Astrocyte (in vitro differentiated cells and primary cell): ENCODE measurements around the gene TNIK. TPM values are rescaled to one million over a fixed set of nuclear protein-coding genes. Genes with fewer than 3 reads are reported as not detected.

Experiments used
- DNase-seq: peaks from one replicate; pipeline ENCODE4 v3.0.0-alpha.2; 2010; ENCODE audit warnings: low read depth
- FAIRE-seq: peaks from 2 replicates; lab custom pipeline; 2011; peaks lifted over from hg19 to GRCh38; lab: Jason Lieb, UNC
- H2AFZ ChIP-seq: 2 replicates; pipeline ENCODE4 v1.6.0; 2012; ENCODE audit warnings: low read depth, low read length, inconsistent platforms
- H3K27ac ChIP-seq: 2 replicates; pipeline ENCODE4 v1.5.1; 2011; ENCODE audit warnings: low read depth, low read length, inconsistent platforms
- H3K27me3 ChIP-seq: 2 replicates; pipeline ENCODE4 v1.6.0; 2011; ENCODE audit warnings: low read length, inconsistent platforms; ENCODE audit not compliant: insufficient read depth
- H3K36me3 ChIP-seq: 2 replicates; pipeline ENCODE4 v1.5.1; 2011; ENCODE audit warnings: low read length, inconsistent platforms; ENCODE audit not compliant: insufficient read depth
- H3K4me1 ChIP-seq: 2 replicates; pipeline ENCODE4 v1.5.1; 2011; ENCODE audit warnings: low read length, inconsistent platforms; ENCODE audit not compliant: insufficient read depth
- H3K4me2 ChIP-seq: 2 replicates; pipeline ENCODE4 v1.6.0; 2012; ENCODE audit warnings: low read length, inconsistent platforms
- H3K4me3 ChIP-seq: 2 replicates; pipeline ENCODE4 v1.5.1; 2011; ENCODE audit warnings: low read depth, mild to moderate bottlenecking, low read length, inconsistent platforms; ENCODE audit not compliant: insufficient read depth
- H3K79me2 ChIP-seq: 2 replicates; pipeline ENCODE4 v1.6.0; 2012; ENCODE audit warnings: mild to moderate bottlenecking, low read length, inconsistent platforms; ENCODE audit not compliant: insufficient read depth
- H3K9ac ChIP-seq: 2 replicates; pipeline ENCODE4 v1.6.0; 2012; ENCODE audit warnings: mild to moderate bottlenecking, low read length, inconsistent platforms
- H3K9me3 ChIP-seq: 2 replicates; pipeline ENCODE4 v1.5.1; 2012; ENCODE audit warnings: low read depth, mild to moderate bottlenecking, low read length, inconsistent platforms; ENCODE audit not compliant: insufficient read depth
- H4K20me1 ChIP-seq: 2 replicates; pipeline ENCODE4 v1.6.0; 2012; ENCODE audit warnings: low read length, inconsistent platforms; ENCODE audit not compliant: insufficient read depth
- H3K27ac Mint-ChIP-seq: one replicate; pipeline ENCODE4 v1.8.0; 2021; ENCODE audit warnings: mild to moderate bottlenecking, mixed read lengths; ENCODE audit not compliant: unreplicated experiment
- H3K27me3 Mint-ChIP-seq: one replicate; pipeline ENCODE4 v1.8.0; 2021; ENCODE audit warnings: low read depth, mixed read lengths; ENCODE audit not compliant: unreplicated experiment
- H3K36me3 Mint-ChIP-seq: one replicate; pipeline ENCODE4 v1.8.0; 2021; ENCODE audit warnings: low read depth, mixed read lengths; ENCODE audit not compliant: unreplicated experiment
- H3K4me1 Mint-ChIP-seq: one replicate; pipeline ENCODE4 v1.8.0; 2021; ENCODE audit warnings: low read depth, mixed read lengths; ENCODE audit not compliant: unreplicated experiment
- H3K4me3 Mint-ChIP-seq: one replicate; pipeline ENCODE4 v1.8.0; 2021; ENCODE audit warnings: mild to moderate bottlenecking, moderate library complexity, mixed read lengths; ENCODE audit not compliant: unreplicated experiment
- H3K9me3 Mint-ChIP-seq: one replicate; pipeline ENCODE4 v1.8.0; 2021; ENCODE audit warnings: mild to moderate bottlenecking, mixed read lengths; ENCODE audit not compliant: unreplicated experiment
- CTCF ChIP-seq: IDR thresholded peaks from 2 replicates; pipeline ENCODE4 v1.5.1; 2011; ENCODE audit warnings: low read depth, mild to moderate bottlenecking, inconsistent platforms, low read length, moderate library complexity; ENCODE audit not compliant: insufficient read depth
- EZH2 ChIP-seq: IDR thresholded peaks from 2 replicates; pipeline ENCODE4 v1.6.1; 2012; ENCODE audit warnings: mild to moderate bottlenecking, low read length, inconsistent platforms; ENCODE audit not compliant: insufficient read depth
- total RNA-seq: library from RNA; stranded (reverse); gene quantifications from 2 replicates; pipeline ENCODE4 v1.2.1, GENCODE V29; 2021

TNIK gene
- total RNA-seq, 1 donor from 2014 or later: 70.0 TPM

- Histone ChIP-seq H3K4me3 (peak overlapping the region; percentile 68), H3K4me2 (peak overlapping the region; percentile 93), H3K27ac (no peak overlapping the region), H3K36me3 (no peaks in the 10 kb centered on the region), H3K4me1 (peaks cover 9% of the 10 kb centered on the region), H3K27me3 (no peaks in the 10 kb centered on the region), H4K20me1 (peaks cover 33% of the 10 kb centered on the region), H3K9ac (peak overlapping the region; percentile 81), H3K79me2 (peaks cover 51% of the 10 kb centered on the region), H2AFZ (peak overlapping the region; percentile 87), H3K9me3 (no peaks in the 10 kb centered on the region)
- Mint-ChIP-seq H3K36me3 (no peaks in the 10 kb centered on the region), H3K9me3 (no peaks in the 10 kb centered on the region), H3K27ac (peak overlapping the region; percentile 80), H3K27me3 (no peaks in the 10 kb centered on the region), H3K4me3 (peak overlapping the region; percentile 100), H3K4me1 (peaks cover 25% of the 10 kb centered on the region)
- no peak for FAIRE-seq
- TF ChIP-seq EZH2 (no peak), CTCF (no peak)
- DNase-seq: no peak
Measured at GRCh38 chr3:171458864-171459136, 1.4 kb downstream of the TNIK start.

GRCh38 chr3:171458071-171458863 is 1.9 kb downstream of the TNIK start:
- Mint-ChIP-seq H3K4me3 (peak overlapping the region; percentile 100), H3K4me1 (peaks cover 25% of the 10 kb centered on the region), H3K36me3 (no peaks in the 10 kb centered on the region), H3K27ac (peak overlapping the region; percentile 80), H3K27me3 (no peaks in the 10 kb centered on the region), H3K9me3 (no peaks in the 10 kb centered on the region)
- Histone ChIP-seq H2AFZ (peak overlapping the region; percentile 87), H3K4me1 (peaks cover 9% of the 10 kb centered on the region), H3K27me3 (no peaks in the 10 kb centered on the region), H3K9ac (peak overlapping the region; percentile 81), H3K9me3 (no peaks in the 10 kb centered on the region), H3K79me2 (peaks cover 56% of the 10 kb centered on the region), H3K27ac (no peak overlapping the region), H3K36me3 (no peaks in the 10 kb centered on the region), H3K4me3 (peak overlapping the region; percentile 68), H4K20me1 (peaks cover 33% of the 10 kb centered on the region), H3K4me2 (peak overlapping the region; percentile 93)
- FAIRE-seq (no peak), DNase-seq (no peak)
- TF ChIP-seq CTCF (no peak), EZH2 (no peak)

GRCh38 chr3:171457607-171458061 is 2.6 kb downstream of the TNIK start:
- Histone ChIP-seq H3K4me3 (no peak overlapping the region), H3K27ac (no peak overlapping the region), H2AFZ (no peak overlapping the region), H3K36me3 (no peaks in the 10 kb centered on the region), H3K9ac (peak overlapping the region; percentile 81), H3K79me2 (peaks cover 62% of the 10 kb centered on the region), H3K27me3 (no peaks in the 10 kb centered on the region), H3K9me3 (no peaks in the 10 kb centered on the region), H3K4me2 (peak overlapping the region; percentile 93), H3K4me1 (peaks cover 9% of the 10 kb centered on the region), H4K20me1 (peaks cover 34% of the 10 kb centered on the region)
- H3K4me3 Mint-ChIP-seq: peak overlapping the region; percentile 100
- FAIRE-seq: no peak
- H3K27ac Mint-ChIP-seq: peak overlapping the region; percentile 72
- H3K9me3 Mint-ChIP-seq: no peaks in the 10 kb centered on the region
- no peaks in the 10 kb centered on the region for H3K36me3 Mint-ChIP-seq
- TF ChIP-seq EZH2 (no peak), CTCF (no peak)
- H3K4me1 Mint-ChIP-seq: peaks cover 25% of the 10 kb centered on the region
- no peaks in the 10 kb centered on the region for H3K27me3 Mint-ChIP-seq
- DNase-seq: no peak
